LNCAP (cell line): ENCODE measurements around the gene OSBPL2.

Experiments
- CTCF ChIP-seq: fragments of 450-650 bp; IDR thresholded peaks from 2 replicates; pipeline ENCODE4 v1.5.1; 2017; ENCODE audit warnings: mild to moderate bottlenecking

The OSBPL2 gene

GRCh38 chr20:62208061-62208794 lies 30.1 kb upstream of the OSBPL2 start:
- no peak for TF ChIP-seq CTCF

DNA sequence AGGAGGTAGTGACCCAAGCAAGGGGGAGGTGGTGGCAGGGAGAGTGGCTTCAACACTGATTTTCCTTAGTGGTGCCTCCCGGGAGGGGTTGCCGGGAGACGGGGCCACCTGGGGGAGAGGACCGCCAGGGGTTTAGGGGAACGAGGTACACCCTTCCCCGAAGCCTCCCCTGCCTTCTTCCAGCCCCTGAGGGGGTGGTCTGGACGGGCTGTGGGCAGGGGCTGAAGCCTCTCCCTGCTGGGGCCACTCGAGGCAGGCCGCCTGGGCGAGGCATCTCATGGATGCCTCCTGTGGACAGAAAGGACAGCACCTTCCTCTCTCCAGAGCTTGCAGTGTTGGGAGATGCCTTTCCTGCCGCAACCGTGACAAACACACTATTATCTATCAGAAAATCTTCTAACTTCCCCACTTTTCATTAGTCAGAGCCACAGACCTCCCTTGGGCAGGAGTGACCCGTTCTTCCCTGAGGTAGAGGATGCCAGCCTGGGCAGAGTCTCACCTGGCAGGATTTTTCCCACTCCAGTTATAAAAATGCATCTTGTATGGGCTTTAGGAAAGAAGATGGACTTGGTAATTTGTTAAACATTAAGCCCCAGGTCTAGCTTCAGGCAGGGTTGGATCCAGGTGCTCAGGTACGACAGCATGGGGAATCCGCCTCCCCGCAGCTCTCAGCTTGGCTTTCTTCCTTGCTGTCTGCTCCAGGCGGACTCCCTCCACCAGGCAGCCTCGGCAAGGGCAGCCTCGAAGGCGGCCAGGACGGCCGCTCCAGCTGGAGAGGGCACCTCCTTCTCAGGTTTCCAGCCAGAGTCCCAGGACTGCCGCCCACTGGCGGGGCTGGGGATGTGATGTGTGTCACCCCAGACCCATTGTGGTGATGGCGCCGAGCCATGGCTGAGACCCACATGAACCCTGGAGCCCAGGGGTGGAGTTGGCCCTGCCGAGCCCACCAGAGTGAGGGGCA lies 29.2 kb upstream of the OSBPL2 start:
- no peak for TF ChIP-seq CTCF

- TF ChIP-seq CTCF, result no peak
Observed at GRCh38 chr20:62209850-62210495, 28.3 kb upstream of the OSBPL2 start.

- no peak for TF ChIP-seq CTCF
Observed at GRCh38 chr20:62210496-62210855, 27.8 kb upstream of the OSBPL2 start.

- TF ChIP-seq CTCF, result no peak
Observed at GRCh38 chr20:62211216-62211615, 27.1 kb upstream of the OSBPL2 start.

- TF ChIP-seq CTCF, result no peak
Observed at GRCh38 chr20:62211769-62212288, 26.5 kb upstream of the OSBPL2 start.

DNA sequence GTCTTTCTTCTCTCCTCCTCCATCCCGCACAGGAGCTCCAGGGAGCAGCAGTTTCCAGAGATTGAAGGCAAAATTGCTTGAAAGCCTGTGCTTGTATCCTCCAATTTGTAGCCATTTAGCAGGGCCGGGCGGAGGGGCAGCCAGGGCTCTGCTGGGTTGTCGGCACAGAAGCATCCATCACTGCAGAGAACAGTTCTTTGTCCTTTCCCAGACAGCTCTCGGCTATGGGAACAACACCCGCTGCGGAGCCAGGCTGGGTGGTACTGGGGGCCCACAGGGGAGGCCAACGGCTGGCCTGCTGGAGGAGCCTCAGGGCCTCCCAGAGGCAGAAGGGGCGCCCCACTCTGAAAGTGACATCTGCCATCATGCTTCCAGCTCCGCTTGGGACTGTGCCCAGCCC lies 26.0 kb upstream of the OSBPL2 start:
- no peak for TF ChIP-seq CTCF
